Stimulated activated CD4-positive, alpha-beta T cell treated with anti-CD3 and anti-CD28 coated beads, Interleukin-15, amount 100 ng/mL, for 24 hours (primary cell): Measurements from ENCODE around the gene TMEM186.
"Not testable (repeated sequence)": the region's sequence is repeated elsewhere in the genome, so short reads cannot be mapped to it uniquely, and the experiment has no call there.

Experiments
- DNase-seq: peaks from one replicate; pipeline ENCODE4 v3.0.0-alpha.2; 2020

The TMEM186 gene

GRCh38 chr16:8808613-8809353 is 11.3 kb upstream of the TMEM186 start:
- DNase-seq, result no peak

GRCh38 chr16:8808009-8808408 is 10.6 kb upstream of the TMEM186 start:
- no peak for DNase-seq

GRCh38 chr16:8807189-8807588 is 9.8 kb upstream of the TMEM186 start:
- no peak for DNase-seq

- DNase-seq, result no peak
Observed at GRCh38 chr16:8806272-8806983, 9.0 kb upstream of the TMEM186 start.

- no peak for DNase-seq
Observed at GRCh38 chr16:8804313-8804712, 6.9 kb upstream of the TMEM186 start.

GRCh38 chr16:8803733-8804132 is 6.3 kb upstream of the TMEM186 start:
- not testable (repeated sequence) for DNase-seq

GRCh38 chr16:8801701-8802100 is 4.3 kb upstream of the TMEM186 start:
- no peak for DNase-seq

- no peak for DNase-seq
Observed at GRCh38 chr16:8798535-8799157, 1.2 kb upstream of the TMEM186 start.

GRCh38 chr16:8798174-8798527 is 712 bp upstream of the TMEM186 start:
- no peak for DNase-seq

GRCh38 chr16:8796469-8797363 is 723 bp downstream of the TMEM186 start:
- DNase-seq, result no peak

- no peak for DNase-seq
Observed at GRCh38 chr16:8795818-8796217, 1.6 kb downstream of the TMEM186 start.

GRCh38 chr16:8795091-8795490 is 2.3 kb downstream of the TMEM186 start:
- no peak for DNase-seq

GRCh38 chr16:8788578-8789172 is 8.8 kb downstream of the TMEM186 start:
- no peak for DNase-seq

GRCh38 chr16:8786316-8786715 is 11.1 kb downstream of the TMEM186 start:
- not testable (repeated sequence) for DNase-seq

- DNase-seq, result no peak
Observed at GRCh38 chr16:8785408-8785807, 12.0 kb downstream of the TMEM186 start.

GRCh38 chr16:8782673-8783072 is 14.8 kb downstream of the TMEM186 start:
- no peak for DNase-seq

- DNase-seq, result no peak
Observed at GRCh38 chr16:8781797-8782196, 15.6 kb downstream of the TMEM186 start.

GRCh38 chr16:8777217-8777616 is 20.2 kb downstream of the TMEM186 start:
- no peak for DNase-seq

GRCh38 chr16:8776129-8776584 is 21.3 kb downstream of the TMEM186 start:
- no peak for DNase-seq

GRCh38 chr16:8775359-8775758 is 22.1 kb downstream of the TMEM186 start:
- no peak for DNase-seq

GRCh38 chr16:8774208-8774607 is 23.2 kb downstream of the TMEM186 start:
- DNase-seq, result no peak

GRCh38 chr16:8773537-8773936 is 23.9 kb downstream of the TMEM186 start:
- no peak for DNase-seq

GRCh38 chr16:8768692-8769091 is 28.7 kb downstream of the TMEM186 start:
- DNase-seq, result no peak
